Astrocyte (in vitro differentiated cells and primary cell): ENCODE results near the gene CTBP2. TPM values are rescaled to one million over a fixed set of nuclear protein-coding genes. Genes with fewer than 3 reads are reported as not detected.
A peak's percentile ranks its signal among the peaks of the same experiment; 100 is the strongest.

Experiments
- DNase-seq: peaks from one replicate; pipeline ENCODE4 v3.0.0-alpha.2; 2010; ENCODE audit warnings: low read depth
- FAIRE-seq: peaks from 2 replicates; lab custom pipeline; 2011; peaks lifted over from hg19 to GRCh38; lab: Jason Lieb, UNC
- H2AFZ ChIP-seq: 2 replicates; pipeline ENCODE4 v1.6.0; 2012; ENCODE audit warnings: low read depth, low read length, inconsistent platforms
- H3K27ac ChIP-seq: 2 replicates; pipeline ENCODE4 v1.5.1; 2011; ENCODE audit warnings: low read depth, low read length, inconsistent platforms
- H3K27me3 ChIP-seq: 2 replicates; pipeline ENCODE4 v1.6.0; 2011; ENCODE audit warnings: low read length, inconsistent platforms; ENCODE audit not compliant: insufficient read depth
- H3K36me3 ChIP-seq: 2 replicates; pipeline ENCODE4 v1.5.1; 2011; ENCODE audit warnings: low read length, inconsistent platforms; ENCODE audit not compliant: insufficient read depth
- H3K4me1 ChIP-seq: 2 replicates; pipeline ENCODE4 v1.5.1; 2011; ENCODE audit warnings: low read length, inconsistent platforms; ENCODE audit not compliant: insufficient read depth
- H3K4me2 ChIP-seq: 2 replicates; pipeline ENCODE4 v1.6.0; 2012; ENCODE audit warnings: low read length, inconsistent platforms
- H3K4me3 ChIP-seq: 2 replicates; pipeline ENCODE4 v1.5.1; 2011; ENCODE audit warnings: low read depth, mild to moderate bottlenecking, low read length, inconsistent platforms; ENCODE audit not compliant: insufficient read depth
- H3K79me2 ChIP-seq: 2 replicates; pipeline ENCODE4 v1.6.0; 2012; ENCODE audit warnings: mild to moderate bottlenecking, low read length, inconsistent platforms; ENCODE audit not compliant: insufficient read depth
- H3K9ac ChIP-seq: 2 replicates; pipeline ENCODE4 v1.6.0; 2012; ENCODE audit warnings: mild to moderate bottlenecking, low read length, inconsistent platforms
- H3K9me3 ChIP-seq: 2 replicates; pipeline ENCODE4 v1.5.1; 2012; ENCODE audit warnings: low read depth, mild to moderate bottlenecking, low read length, inconsistent platforms; ENCODE audit not compliant: insufficient read depth
- H4K20me1 ChIP-seq: 2 replicates; pipeline ENCODE4 v1.6.0; 2012; ENCODE audit warnings: low read length, inconsistent platforms; ENCODE audit not compliant: insufficient read depth
- H3K27ac Mint-ChIP-seq: one replicate; pipeline ENCODE4 v1.8.0; 2021; ENCODE audit warnings: mild to moderate bottlenecking, mixed read lengths; ENCODE audit not compliant: unreplicated experiment
- H3K27me3 Mint-ChIP-seq: one replicate; pipeline ENCODE4 v1.8.0; 2021; ENCODE audit warnings: low read depth, mixed read lengths; ENCODE audit not compliant: unreplicated experiment
- H3K36me3 Mint-ChIP-seq: one replicate; pipeline ENCODE4 v1.8.0; 2021; ENCODE audit warnings: low read depth, mixed read lengths; ENCODE audit not compliant: unreplicated experiment
- H3K4me1 Mint-ChIP-seq: one replicate; pipeline ENCODE4 v1.8.0; 2021; ENCODE audit warnings: low read depth, mixed read lengths; ENCODE audit not compliant: unreplicated experiment
- H3K4me3 Mint-ChIP-seq: one replicate; pipeline ENCODE4 v1.8.0; 2021; ENCODE audit warnings: mild to moderate bottlenecking, moderate library complexity, mixed read lengths; ENCODE audit not compliant: unreplicated experiment
- H3K9me3 Mint-ChIP-seq: one replicate; pipeline ENCODE4 v1.8.0; 2021; ENCODE audit warnings: mild to moderate bottlenecking, mixed read lengths; ENCODE audit not compliant: unreplicated experiment
- CTCF ChIP-seq: IDR thresholded peaks from 2 replicates; pipeline ENCODE4 v1.5.1; 2011; ENCODE audit warnings: low read depth, mild to moderate bottlenecking, inconsistent platforms, low read length, moderate library complexity; ENCODE audit not compliant: insufficient read depth
- EZH2 ChIP-seq: IDR thresholded peaks from 2 replicates; pipeline ENCODE4 v1.6.1; 2012; ENCODE audit warnings: mild to moderate bottlenecking, low read length, inconsistent platforms; ENCODE audit not compliant: insufficient read depth
- total RNA-seq: library from RNA; stranded (reverse); gene quantifications from 2 replicates; pipeline ENCODE4 v1.2.1, GENCODE V29; 2021

CTBP2 gene
- total RNA-seq, 1 donor from 2014 or later = 109 TPM

GRCh38 chr10:125062914-125063230, 97.5 kb downstream of the CTBP2 start:
- H3K4me1 Mint-ChIP-seq = peaks cover 56% of the 10 kb centered on the region
- DNase-seq = no peak
- Histone ChIP-seq H3K4me2 (no peak overlapping the region), H3K9me3 (no peaks in the 10 kb centered on the region), H4K20me1 (peaks cover 92% of the 10 kb centered on the region), H3K4me1 (peaks cover 52% of the 10 kb centered on the region), H3K27ac (no peak overlapping the region), H3K27me3 (no peaks in the 10 kb centered on the region), H2AFZ (no peak overlapping the region), H3K9ac (no peak overlapping the region), H3K4me3 (no peak overlapping the region), H3K79me2 (peaks cover 76% of the 10 kb centered on the region), H3K36me3 (no peaks in the 10 kb centered on the region)
- no peak overlapping the region for H3K4me3 Mint-ChIP-seq
- H3K27ac Mint-ChIP-seq = peak overlapping the region; percentile 12
- FAIRE-seq = no peak
- H3K27me3 Mint-ChIP-seq = no peaks in the 10 kb centered on the region
- TF ChIP-seq EZH2 = no peak
- no peak for TF ChIP-seq CTCF
- H3K9me3 Mint-ChIP-seq = no peaks in the 10 kb centered on the region
- peaks cover 21% of the 10 kb centered on the region for H3K36me3 Mint-ChIP-seq

- TF ChIP-seq EZH2 (no peak), CTCF (no peak)
- Mint-ChIP-seq H3K4me1 (peaks cover 58% of the 10 kb centered on the region), H3K27ac (peak overlapping the region; percentile 80), H3K9me3 (no peaks in the 10 kb centered on the region), H3K4me3 (no peak overlapping the region), H3K36me3 (peaks cover 20% of the 10 kb centered on the region), H3K27me3 (no peaks in the 10 kb centered on the region)
- peak overlapping the region; percentile 77 for H3K9ac ChIP-seq
- H4K20me1 ChIP-seq = peaks cover 87% of the 10 kb centered on the region
- H2AFZ ChIP-seq = no peak overlapping the region
- H3K27ac ChIP-seq = peak overlapping the region; percentile 84
- peaks cover 75% of the 10 kb centered on the region for H3K79me2 ChIP-seq
- H3K4me3 ChIP-seq = no peak overlapping the region
- H3K36me3 ChIP-seq = no peaks in the 10 kb centered on the region
- peak overlapping the region; percentile 81 for H3K4me2 ChIP-seq
- FAIRE-seq = no peak
- H3K4me1 ChIP-seq = peaks cover 57% of the 10 kb centered on the region
- DNase-seq = no peak
- H3K9me3 ChIP-seq = no peaks in the 10 kb centered on the region
- H3K27me3 ChIP-seq = no peaks in the 10 kb centered on the region
Observed at GRCh38 chr10:125062227-125062913, 98.0 kb downstream of the CTBP2 start.

GRCh38 chr10:125061557-125062226, 98.7 kb downstream of the CTBP2 start:
- peaks cover 20% of the 10 kb centered on the region for H3K36me3 Mint-ChIP-seq
- TF ChIP-seq EZH2 (no peak), CTCF (no peak)
- H3K4me3 Mint-ChIP-seq = no peak overlapping the region
- H3K27ac Mint-ChIP-seq = peak overlapping the region; percentile 80
- peak overlapping the region; percentile 84 for H3K27ac ChIP-seq
- peaks cover 64% of the 10 kb centered on the region for H3K4me1 ChIP-seq
- peak overlapping the region; percentile 77 for H3K9ac ChIP-seq
- peaks cover 73% of the 10 kb centered on the region for H3K79me2 ChIP-seq
- FAIRE-seq (no peak), DNase-seq (no peak)
- no peaks in the 10 kb centered on the region for H3K27me3 Mint-ChIP-seq
- H3K36me3 ChIP-seq = no peaks in the 10 kb centered on the region
- H3K9me3 Mint-ChIP-seq = no peaks in the 10 kb centered on the region
- H3K4me3 ChIP-seq = no peak overlapping the region
- H3K9me3 ChIP-seq = no peaks in the 10 kb centered on the region
- H3K4me2 ChIP-seq = peak overlapping the region; percentile 81
- H3K27me3 ChIP-seq = no peaks in the 10 kb centered on the region
- peaks cover 65% of the 10 kb centered on the region for H3K4me1 Mint-ChIP-seq
- no peak overlapping the region for H2AFZ ChIP-seq
- H4K20me1 ChIP-seq = peaks cover 85% of the 10 kb centered on the region
